ENCODE data around the gene CCS. TPM values are rescaled to one million over a fixed set of nuclear protein-coding genes. Genes with fewer than 3 reads are reported as not detected.

Gene CCS
- total RNA-seq, 2 experiments from 2014 or later = 31.7 to 36.7 TPM

GRCh38 chr11:66579017-66579606 is 13.9 kb upstream of the CCS start:
- Histone ChIP-seq H3K27ac (ENCODE audit: low read depth, low read length, poor library complexity, severe bottlenecking) (no peak overlapping the region), H4K20me1 (ENCODE audit: insufficient read depth, low read length) (no peaks in the 10 kb centered on the region), H3K4me1 (ENCODE audit: insufficient read depth, low read length, poor library complexity, severe bottlenecking) (no peaks in the 10 kb centered on the region), H2AFZ (ENCODE audit: low read length) (no peak overlapping the region), H3K9me2 (ENCODE audit: insufficient read depth, low read length) (no peaks in the 10 kb centered on the region), H3K4me3 (ENCODE audit: low read depth, low read length, poor library complexity, severe bottlenecking) (no peak overlapping the region), H3K9me3 (ENCODE audit: low read length) (peaks cover 13% of the 10 kb centered on the region; the same call in 1 of the 2 replicates), H3K79me2 (ENCODE audit: insufficient read depth, low read depth, low read length) (no peaks in the 10 kb centered on the region), H3K36me3 (ENCODE audit: insufficient read depth, low read length) (no peaks in the 10 kb centered on the region), H3K4me2 (ENCODE audit: low read length) (no peak overlapping the region)
- ChIA-PET CTCF (ENCODE audit: unreplicated experiment) (interaction anchor here (1.0 kb wide), 1 partner anchor 99 kb away, joined by 4 read pairs; no protein-coding TSS in a partner anchor), POLR2A (interaction anchor here (0.5 kb wide), 1 partner anchor 12 kb away, joined by 5 read pairs; no protein-coding TSS in a partner anchor)
- no TSS peak for BruUV-seq (replicated peaks)
- TF ChIP-seq EZH2phosphoT487 (IDR thresholded peaks at IDR 0.05; ENCODE audit: borderline replicate concordance, low read depth, low read length) = no peak
- TF ChIP-seq, protein P1, sequence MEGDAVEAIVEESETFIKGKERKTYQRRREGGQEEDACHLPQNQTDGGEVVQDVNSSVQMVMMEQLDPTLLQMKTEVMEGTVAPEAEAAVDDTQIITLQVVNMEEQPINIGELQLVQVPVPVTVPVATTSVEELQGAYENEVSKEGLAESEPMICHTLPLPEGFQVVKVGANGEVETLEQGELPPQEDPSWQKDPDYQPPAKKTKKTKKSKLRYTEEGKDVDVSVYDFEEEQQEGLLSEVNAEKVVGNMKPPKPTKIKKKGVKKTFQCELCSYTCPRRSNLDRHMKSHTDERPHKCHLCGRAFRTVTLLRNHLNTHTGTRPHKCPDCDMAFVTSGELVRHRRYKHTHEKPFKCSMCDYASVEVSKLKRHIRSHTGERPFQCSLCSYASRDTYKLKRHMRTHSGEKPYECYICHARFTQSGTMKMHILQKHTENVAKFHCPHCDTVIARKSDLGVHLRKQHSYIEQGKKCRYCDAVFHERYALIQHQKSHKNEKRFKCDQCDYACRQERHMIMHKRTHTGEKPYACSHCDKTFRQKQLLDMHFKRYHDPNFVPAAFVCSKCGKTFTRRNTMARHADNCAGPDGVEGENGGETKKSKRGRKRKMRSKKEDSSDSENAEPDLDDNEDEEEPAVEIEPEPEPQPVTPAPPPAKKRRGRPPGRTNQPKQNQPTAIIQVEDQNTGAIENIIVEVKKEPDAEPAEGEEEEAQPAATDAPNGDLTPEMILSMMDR (conservative IDR thresholded peaks at IDR 0.05; ENCODE audit: low read length) = peak; percentile 91
- intact Hi-C loops (cut with micrococcal nuclease; ENCODE audit: unreplicated experiment) = loop anchor here (1.0 to 5.0 kb wide), 4 partner anchors 38 to 172 kb away; partner anchors contain the start of genes RBM14 and RBM4
- DNase-seq (ENCODE audit: low spot score) = peak; percentile 73

DNA sequence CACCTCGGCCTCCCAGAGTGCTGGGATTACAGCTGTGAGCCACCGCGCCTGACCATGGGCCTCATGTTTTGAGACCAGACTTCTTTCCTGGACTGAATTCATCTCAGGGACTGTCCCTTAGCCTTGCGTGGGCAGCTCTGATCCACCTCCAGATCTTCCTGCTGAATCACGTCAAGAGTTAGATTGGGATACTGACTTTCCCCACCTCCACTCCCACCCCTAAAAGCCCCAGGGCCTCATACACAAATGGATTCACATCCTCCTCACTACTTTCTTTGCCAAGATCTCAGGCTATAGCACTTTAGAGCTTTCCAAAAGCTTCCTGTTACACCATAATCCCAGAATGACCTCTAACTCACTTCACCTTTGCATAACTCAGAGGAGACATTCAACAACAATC is 12.2 kb upstream of the CCS start:
- intact Hi-C loops (cut with micrococcal nuclease; ENCODE audit: unreplicated experiment) = no loop called here
- CTCF ChIA-PET (ENCODE audit: unreplicated experiment) = no interaction called here
- POLR2A ChIA-PET = interaction anchor here (1.0 to 1.2 kb wide), 3 partner anchors 36 to 97 kb away, joined by 3 to 5 read pairs (median 4); partner anchors contain the start of genes RBM14 and RBM4B

More for the DNA sequence above, 12.2 kb upstream of the CCS start:
- H3K9me3 ChIP-seq (ENCODE audit: low read length) = peaks cover 13% of the 10 kb centered on the region; the same call in 1 of the 2 replicates
- H3K79me2 ChIP-seq (ENCODE audit: insufficient read depth, low read depth, low read length) = no peaks in the 10 kb centered on the region
- H2AFZ ChIP-seq (ENCODE audit: low read length) = 0 out of 2 replicates have a peak overlapping the region, but pooled peaks have one; percentile 3
- no peak overlapping the region for H3K4me3 ChIP-seq (ENCODE audit: low read depth, low read length, poor library complexity, severe bottlenecking)
- TF ChIP-seq, protein P1 (conservative IDR thresholded peaks at IDR 0.05; ENCODE audit: low read length) = no peak
- no peak for TF ChIP-seq EZH2phosphoT487 (IDR thresholded peaks at IDR 0.05; ENCODE audit: borderline replicate concordance, low read depth, low read length)
- H3K9me2 ChIP-seq (ENCODE audit: insufficient read depth, low read length) = no peaks in the 10 kb centered on the region
- H3K4me1 ChIP-seq (ENCODE audit: insufficient read depth, low read length, poor library complexity, severe bottlenecking) = no peaks in the 10 kb centered on the region
- H3K36me3 ChIP-seq (ENCODE audit: insufficient read depth, low read length) = no peaks in the 10 kb centered on the region
- no peak for DNase-seq (ENCODE audit: low spot score)
- no TSS peak for BruUV-seq (replicated peaks)
- no peak overlapping the region for H3K4me2 ChIP-seq (ENCODE audit: low read length)
- H4K20me1 ChIP-seq (ENCODE audit: insufficient read depth, low read length) = no peaks in the 10 kb centered on the region
- H3K27ac ChIP-seq (ENCODE audit: low read depth, low read length, poor library complexity, severe bottlenecking) = no peak overlapping the region
